GM18520 (cell line): ENCODE results near the gene GRIP2.

ENCODE experiments used
- ATAC-seq: cut with Tn5 transposase; IDR thresholded peaks from one replicate; pipeline ENCODE4 v1.9.1; 2021; ENCODE audit not compliant: unreplicated experiment

GRIP2 gene

DNA sequence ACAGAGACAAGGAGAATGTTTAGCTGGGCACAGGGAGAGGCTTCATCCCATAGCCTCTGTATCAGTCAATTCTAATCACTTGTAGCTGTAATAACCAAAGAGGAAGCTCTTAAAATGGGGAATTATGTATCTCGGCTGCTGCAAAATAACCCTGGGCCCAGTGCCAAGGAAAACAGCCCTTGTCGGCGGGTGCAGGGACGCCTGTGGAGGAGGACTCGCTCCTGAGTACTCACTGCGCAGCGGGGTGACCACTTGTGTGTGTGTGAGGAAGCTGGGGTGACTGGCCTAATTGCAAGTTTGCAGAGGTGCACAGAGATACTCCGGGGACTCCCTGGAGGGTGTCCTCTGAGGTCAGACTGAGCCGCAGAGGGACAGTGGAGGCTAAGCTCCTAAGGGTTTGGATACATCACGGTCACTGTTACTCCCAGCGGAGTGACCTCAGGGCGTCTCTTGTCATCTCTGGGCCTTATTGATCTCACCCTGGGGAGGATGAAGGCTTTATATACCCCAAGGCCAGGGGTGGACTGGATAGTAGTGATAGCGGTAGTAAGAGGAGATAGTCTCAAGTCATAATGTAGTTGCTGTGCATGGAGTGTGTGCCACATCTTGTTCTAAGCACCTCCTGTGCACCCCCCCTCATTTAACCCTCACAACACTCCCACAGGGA, 100.5 kb downstream of the GRIP2 start:
- no peak for ATAC-seq
